ENCODE results near the gene TACR1.

DNA sequence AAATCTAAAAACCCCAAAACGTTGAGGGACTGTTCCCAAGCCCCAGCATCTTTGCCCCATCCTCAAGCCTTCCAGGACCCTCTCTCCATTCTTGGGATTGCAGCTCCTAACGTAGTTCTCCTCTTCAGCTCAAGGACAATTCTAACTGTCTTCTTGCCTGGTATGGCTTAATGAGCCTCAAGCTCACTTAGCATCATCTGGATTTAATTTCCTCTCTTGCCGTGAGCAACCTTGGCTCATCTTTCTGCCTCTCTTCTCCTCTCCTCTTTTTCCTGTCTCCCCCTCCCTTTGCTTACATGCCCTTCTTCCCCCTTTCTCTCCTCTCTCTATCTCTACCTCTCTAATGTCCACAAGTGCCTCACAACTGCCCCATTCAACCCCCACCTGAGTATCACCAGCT is 44.2 kb downstream of the TACR1 start:
- TF ChIP-seq, protein P1, sequence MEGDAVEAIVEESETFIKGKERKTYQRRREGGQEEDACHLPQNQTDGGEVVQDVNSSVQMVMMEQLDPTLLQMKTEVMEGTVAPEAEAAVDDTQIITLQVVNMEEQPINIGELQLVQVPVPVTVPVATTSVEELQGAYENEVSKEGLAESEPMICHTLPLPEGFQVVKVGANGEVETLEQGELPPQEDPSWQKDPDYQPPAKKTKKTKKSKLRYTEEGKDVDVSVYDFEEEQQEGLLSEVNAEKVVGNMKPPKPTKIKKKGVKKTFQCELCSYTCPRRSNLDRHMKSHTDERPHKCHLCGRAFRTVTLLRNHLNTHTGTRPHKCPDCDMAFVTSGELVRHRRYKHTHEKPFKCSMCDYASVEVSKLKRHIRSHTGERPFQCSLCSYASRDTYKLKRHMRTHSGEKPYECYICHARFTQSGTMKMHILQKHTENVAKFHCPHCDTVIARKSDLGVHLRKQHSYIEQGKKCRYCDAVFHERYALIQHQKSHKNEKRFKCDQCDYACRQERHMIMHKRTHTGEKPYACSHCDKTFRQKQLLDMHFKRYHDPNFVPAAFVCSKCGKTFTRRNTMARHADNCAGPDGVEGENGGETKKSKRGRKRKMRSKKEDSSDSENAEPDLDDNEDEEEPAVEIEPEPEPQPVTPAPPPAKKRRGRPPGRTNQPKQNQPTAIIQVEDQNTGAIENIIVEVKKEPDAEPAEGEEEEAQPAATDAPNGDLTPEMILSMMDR (IDR thresholded peaks at IDR 0.05), result no peak
- no peak for TF ChIP-seq POLR2A (IDR thresholded peaks at IDR 0.05)
